MM.1S (cell line): ENCODE data around the gene STK32B.

Experiments used
- DNase-seq: peaks from one replicate; pipeline ENCODE4 v3.0.0-alpha.2; 2015
- H2AFZ ChIP-seq: fragments of 300-600 bp; sonication (generic); 2 replicates; pipeline ENCODE4 v1.6.0; 2016; ENCODE audit warnings: antibody characterized with exemption, low read length
- H3F3A ChIP-seq: fragments of 300-600 bp; sonication (generic); 2 replicates; pipeline ENCODE4 v1.6.1; 2016; ENCODE audit warnings: mild to moderate bottlenecking, antibody characterized with exemption, low read length, moderate library complexity, mixed read lengths; ENCODE audit not compliant: insufficient read depth
- H3K27ac ChIP-seq: fragments of 300-600 bp; sonication (generic); 2 replicates; pipeline ENCODE4 v1.5.1; 2016; ENCODE audit warnings: mild to moderate bottlenecking, low read length
- H3K27me3 ChIP-seq: fragments of 300-600 bp; sonication (generic); replicated peaks from 2 replicates; pipeline ENCODE4 v1.6.0; 2016; ENCODE audit warnings: low read length; ENCODE audit not compliant: insufficient read depth
- H3K36me3 ChIP-seq: fragments of 300-600 bp; sonication (generic); replicated peaks from 2 replicates; pipeline ENCODE4 v1.6.1; 2016; ENCODE audit warnings: mild to moderate bottlenecking, low read length, mixed read lengths; ENCODE audit not compliant: insufficient read depth
- H3K4me1 ChIP-seq: fragments of 300-600 bp; sonication (generic); 2 replicates; pipeline ENCODE4 v1.6.1; 2016; ENCODE audit warnings: low read length, mixed read lengths
- H3K4me2 ChIP-seq: fragments of 300-600 bp; sonication (generic); 2 replicates; pipeline ENCODE4 v1.6.0; 2016; ENCODE audit warnings: low read depth, low read length
- H3K4me3 ChIP-seq: fragments of 300-600 bp; sonication (generic); 2 replicates; pipeline ENCODE4 v1.5.1; 2016; ENCODE audit warnings: low read length, mixed read lengths
- H3K79me2 ChIP-seq: fragments of 300-600 bp; sonication (generic); 2 replicates; pipeline ENCODE4 v1.6.1; 2016; ENCODE audit warnings: mixed run types, low read length, mixed read lengths
- H3K9ac ChIP-seq: fragments of 300-600 bp; sonication (generic); 2 replicates; pipeline ENCODE4 v1.6.1; 2016; ENCODE audit warnings: low read length, mixed read lengths
- H3K9me2 ChIP-seq: fragments of 300-600 bp; sonication (generic); replicated peaks from 2 replicates; pipeline ENCODE4 v1.6.1; 2016; ENCODE audit warnings: mild to moderate bottlenecking, low read length, mixed read lengths; ENCODE audit not compliant: insufficient read depth
- H3K9me3 ChIP-seq: fragments of 300-600 bp; sonication (generic); replicated peaks from 2 replicates; pipeline ENCODE4 v1.6.1; 2016; ENCODE audit warnings: mild to moderate bottlenecking, low read length, mixed read lengths; ENCODE audit not compliant: insufficient read depth
- H4K20me1 ChIP-seq: fragments of 300-600 bp; sonication (generic); 2 replicates; pipeline ENCODE4 v1.6.1; 2016; ENCODE audit warnings: mild to moderate bottlenecking, low read length, moderate library complexity, mixed read lengths; ENCODE audit not compliant: insufficient read depth
- CTCF ChIP-seq: fragments of 300-600 bp; sonication (generic); IDR thresholded peaks from 2 replicates; pipeline ENCODE4 v1.5.1; 2016; ENCODE audit warnings: antibody characterized with exemption, low read length, mixed read lengths
- EZH2 ChIP-seq: fragments of 300-600 bp; sonication (generic); optimal IDR thresholded peaks from 2 replicates; pipeline ENCODE3; 2017; ENCODE audit warnings: low read depth, mild to moderate bottlenecking, antibody characterized with exemption, low read length, mixed read lengths
- EZH2phosphoT487 ChIP-seq: fragments of 300-600 bp; sonication (generic); IDR thresholded peaks from 2 replicates; pipeline ENCODE4 v1.6.1; 2018; ENCODE audit warnings: antibody characterized with exemption, low read length

Gene STK32B

GRCh38 chr4:5041699-5042098, 9.6 kb upstream of the STK32B start:
- Histone ChIP-seq H3K27me3 (no peaks in the 10 kb centered on the region), H3K9ac (no peak overlapping the region), H3K4me1 (peaks cover 11% of the 10 kb centered on the region), H4K20me1 (no peaks in the 10 kb centered on the region), H3K4me2 (no peak overlapping the region), H2AFZ (no peak overlapping the region), H3F3A (no peaks in the 10 kb centered on the region), H3K36me3 (no peaks in the 10 kb centered on the region), H3K9me3 (no peaks in the 10 kb centered on the region), H3K79me2 (no peaks in the 10 kb centered on the region), H3K4me3 (no peak overlapping the region), H3K9me2 (no peaks in the 10 kb centered on the region), H3K27ac (no peak overlapping the region)
- no peak for TF ChIP-seq EZH2
- TF ChIP-seq CTCF, result no peak
- TF ChIP-seq EZH2phosphoT487, result no peak
- DNase-seq, result no peak

GRCh38 chr4:5043579-5043978, 7.7 kb upstream of the STK32B start:
- H3K9me3 ChIP-seq, result no peaks in the 10 kb centered on the region
- H3K4me2 ChIP-seq, result no peak overlapping the region
- peaks cover 6% of the 10 kb centered on the region; the same call in 1 of the 2 replicates for H3K4me1 ChIP-seq
- H3K79me2 ChIP-seq, result no peaks in the 10 kb centered on the region
- H3K27ac ChIP-seq, result no peak overlapping the region
- H3K36me3 ChIP-seq, result no peaks in the 10 kb centered on the region
- no peak overlapping the region for H3K4me3 ChIP-seq
- H3F3A ChIP-seq, result no peaks in the 10 kb centered on the region
- DNase-seq, result no peak
- H4K20me1 ChIP-seq, result no peaks in the 10 kb centered on the region
- no peak overlapping the region for H2AFZ ChIP-seq
- no peak overlapping the region for H3K9ac ChIP-seq
- H3K9me2 ChIP-seq, result no peaks in the 10 kb centered on the region
- TF ChIP-seq EZH2phosphoT487 (no peak), EZH2 (no peak), CTCF (no peak)
- H3K27me3 ChIP-seq, result no peaks in the 10 kb centered on the region

- no peak overlapping the region for H3K27ac ChIP-seq
- no peak overlapping the region for H3K9ac ChIP-seq
Observed at GRCh38 chr4:5044341-5044740, 6.9 kb upstream of the STK32B start.

More at GRCh38 chr4:5044341-5044740, 6.9 kb upstream of the STK32B start:
- no peaks in the 10 kb centered on the region for H3K36me3 ChIP-seq
- no peak overlapping the region for H2AFZ ChIP-seq
- no peaks in the 10 kb centered on the region for H3K9me2 ChIP-seq
- no peaks in the 10 kb centered on the region for H3K9me3 ChIP-seq
- H3K79me2 ChIP-seq, result no peaks in the 10 kb centered on the region
- H3K27me3 ChIP-seq, result no peaks in the 10 kb centered on the region
- H3K4me2 ChIP-seq, result no peak overlapping the region
- peaks cover 6% of the 10 kb centered on the region; the same call in 1 of the 2 replicates for H3K4me1 ChIP-seq
- H3K4me3 ChIP-seq, result no peak overlapping the region
- no peaks in the 10 kb centered on the region for H3F3A ChIP-seq
- DNase-seq, result no peak
- H4K20me1 ChIP-seq, result no peaks in the 10 kb centered on the region
- TF ChIP-seq CTCF, result no peak
- TF ChIP-seq EZH2phosphoT487, result no peak
- no peak for TF ChIP-seq EZH2
